Endothelial cell of umbilical vein (primary cell): ENCODE measurements around the gene MFGE8. TPM values are rescaled to one million over a fixed set of nuclear protein-coding genes. Genes with fewer than 3 reads are reported as not detected.
"Not testable (repeated sequence)": the region's sequence is repeated elsewhere in the genome, so short reads cannot be mapped to it uniquely, and the experiment has no call there.

ENCODE experiments used
- BruUV-seq: library from RNA; stranded (reverse); fragments of 400-500 nt; replicated peaks from 2 replicates; lab custom pipeline; 2021; lab: Mats Ljungman, UMichigan
- CTCF ChIA-PET: fragments of 300-600, 350-600 bp; sonication (Branson Sonifier 250); formaldehyde crosslinking; loops from one replicate; lab custom pipeline; 2021; ENCODE audit warnings: antibody characterized with exemption, inconsistent platforms; lab: Charles Lee
- POLR2A ChIA-PET: fragments of 300-600, 350-600 bp; sonication (Branson Sonifier 250); formaldehyde crosslinking; loops from one replicate; lab custom pipeline; 2021; ENCODE audit warnings: antibody characterized with exemption, inconsistent platforms; lab: Charles Lee
- DNase-seq: peaks from one replicate; pipeline ENCODE4 v3.0.0-alpha.2; 2011; ENCODE audit warnings: low read depth, low spot score
- FAIRE-seq: peaks from 2 replicates; lab custom pipeline; 2011; peaks lifted over from hg19 to GRCh38; lab: Jason Lieb, UNC
- H2AFZ ChIP-seq: 2 replicates; pipeline ENCODE4 v1.6.0; 2012; ENCODE audit warnings: low read depth, low read length, control low read depth, inconsistent platforms
- H3K27ac ChIP-seq: 2 replicates; pipeline ENCODE4 v1.5.1; 2011; ENCODE audit warnings: low read depth, mild to moderate bottlenecking, control low read depth, low read length, moderate library complexity; ENCODE audit not compliant: insufficient read depth
- H3K27me3 ChIP-seq, 2 experiments: 2 replicates each; pipeline versions ENCODE4 v1.6.0 to v1.6.1; 2011; ENCODE audit warnings: low read length in 2 of 2, mixed read lengths in 1 of 2; ENCODE audit not compliant: control insufficient read depth in 2 of 2, insufficient read depth in 2 of 2
- H3K36me3 ChIP-seq, 2 experiments: 2 replicates in 1 of 2; 3 replicates in 1 of 2; pipeline ENCODE4 v1.5.1; 2011; ENCODE audit warnings: low read length in 2 of 2, mild to moderate bottlenecking in 1 of 2, moderate library complexity in 1 of 2; ENCODE audit not compliant: control insufficient read depth in 2 of 2, insufficient read depth in 2 of 2; ENCODE audit errors: extremely low read depth in 1 of 2
- H3K4me1 ChIP-seq: 3 replicates; pipeline ENCODE4 v1.5.1; 2011; ENCODE audit warnings: mild to moderate bottlenecking, low read length; ENCODE audit not compliant: control insufficient read depth, insufficient read depth; ENCODE audit errors: extremely low read depth
- H3K4me2 ChIP-seq: 2 replicates; pipeline ENCODE4 v1.6.1; 2011; ENCODE audit warnings: low read length, control low read depth, mixed read lengths; ENCODE audit not compliant: insufficient read depth
- H3K4me3 ChIP-seq, 3 experiments: fragments of 200-600 bp in 1 of 3; sonication (generic), shearing (Covaris generic) in 1 of 3; replicated peaks in 1 of 3; 2 replicates each; pipeline ENCODE4 v1.5.1; 2011 to 2016; ENCODE audit warnings: control low read depth in 3 of 3, low read length in 3 of 3, mild to moderate bottlenecking in 2 of 3, inconsistent platforms in 1 of 3, low read depth in 1 of 3, moderate library complexity in 1 of 3; ENCODE audit not compliant: insufficient read depth in 1 of 3
- H3K79me2 ChIP-seq: 2 replicates; pipeline ENCODE4 v1.6.0; 2012; ENCODE audit warnings: low read length, inconsistent platforms; ENCODE audit not compliant: control insufficient read depth, insufficient read depth
- H3K9ac ChIP-seq: replicated peaks from 2 replicates; pipeline ENCODE3; 2011; ENCODE audit warnings: low read length, control low read depth; ENCODE audit not compliant: insufficient read depth; ENCODE audit errors: extremely low read depth
- H3K9me1 ChIP-seq: replicated peaks from 3 replicates; pipeline ENCODE4 v1.6.0; 2011; ENCODE audit warnings: mild to moderate bottlenecking, low read length; ENCODE audit not compliant: control insufficient read depth, insufficient read depth; ENCODE audit errors: extremely low read depth
- H3K9me3 ChIP-seq: replicated peaks from 2 replicates; pipeline ENCODE4 v1.5.1; 2012; ENCODE audit warnings: low read length, inconsistent platforms; ENCODE audit not compliant: control insufficient read depth, insufficient read depth
- H4K20me1 ChIP-seq: replicated peaks from 2 replicates; pipeline ENCODE3; 2011; ENCODE audit warnings: mild to moderate bottlenecking, low read length; ENCODE audit not compliant: control insufficient read depth, insufficient read depth; ENCODE audit errors: extremely low read depth
- dilution Hi-C: fragments of 300-500 bp; cut with MboI; formaldehyde crosslinking; loops from one replicate; pipeline ENCODE4 v1.15.0; 2019; ENCODE audit warnings: low sequenced_read_pairs; ENCODE audit not compliant: extremely low pct_ligation_motif_present
- intact Hi-C: fragments of 100-400 bp; cut with micrococcal nuclease; formaldehyde crosslinking; loops from one replicate; pipeline ENCODE4 v1.10.0; 2022
- polyA plus RNA-seq, 4 experiments: library from polyadenylated mRNA; depleted of rRNA in 3 of 4; stranded (reverse) in 3 of 4; unstranded in 1 of 4; fragments of >200 nt; gene quantifications; 2 replicates each; pipeline versions ENCODE4 v1.2.1 to v1.2.3, GENCODE V29; 2011 to 2012; ENCODE audit warnings: missing spikeins in 1 of 4
- total RNA-seq: library from RNA; stranded (reverse); gene quantifications from 2 replicates; pipeline ENCODE4 v1.2.3, GENCODE V29; 2021

The MFGE8 gene
- total and polyA plus RNA-seq, 2 donors (not counting 3 experiments of a cell fraction or from before 2014, with no cell fraction given) = 108 to 117 TPM

- H2AFZ ChIP-seq, H3K79me2 ChIP-seq, H3K9ac ChIP-seq, H3K36me3 ChIP-seq, H3K4me3 ChIP-seq, H3K27ac ChIP-seq, POLR2A ChIA-PET, H3K4me1 ChIP-seq, FAIRE-seq, DNase-seq, H3K9me1 ChIP-seq, intact Hi-C loops, H3K27me3 ChIP-seq, H3K9me3 ChIP-seq, dilution Hi-C loops, H3K4me2 ChIP-seq, H4K20me1 ChIP-seq, BruUV-seq: not testable (repeated sequence)
- CTCF ChIA-PET = interaction anchor here (1.1 to 1.6 kb wide), 2 partner anchors 14 to 21 kb away, joined by 3 to 4 read pairs; no protein-coding TSS in a partner anchor
These were observed 12.5 kb upstream of the MFGE8 start for GRCh38 chr15:88925648-88926047.

- dilution Hi-C loops, H3K9me1 ChIP-seq, H3K9me3 ChIP-seq, H3K36me3 ChIP-seq, DNase-seq, H3K4me2 ChIP-seq, H3K4me3 ChIP-seq, intact Hi-C loops, H4K20me1 ChIP-seq, H3K4me1 ChIP-seq, H3K79me2 ChIP-seq, BruUV-seq, H3K27me3 ChIP-seq, H3K9ac ChIP-seq, FAIRE-seq, POLR2A ChIA-PET, H2AFZ ChIP-seq, H3K27ac ChIP-seq, CTCF ChIA-PET: not testable (repeated sequence)
These were observed 7.8 kb upstream of the MFGE8 start for GRCh38 chr15:88920892-88921435.
